ENCODE measurements around the gene ZNF608.
A peak's percentile ranks its signal among the peaks of the same experiment; 100 is the strongest.

ZNF608 gene

GRCh38 chr5:124728968-124729332, 17.5 kb downstream of the ZNF608 start:
- Histone ChIP-seq H3K4me3 (ENCODE audit: low read depth, low read length) (no peak overlapping the region), H3K27me3 (ENCODE audit: insufficient read depth, low read depth, severe bottlenecking) (no peaks in the 10 kb centered on the region), H3K36me3 (0 out of 2 replicates have a peak, but pooled peaks cover 6% of the 10 kb centered on the region), H3K9me3 (ENCODE audit: severe bottlenecking) (no peaks in the 10 kb centered on the region), H3K27ac (no peak overlapping the region)
- no peak for DNase-seq
- TF ChIP-seq CTCF (IDR thresholded peaks at IDR 0.05; ENCODE audit: low read depth, low read length) = no peak

GRCh38 chr5:124728331-124728967, 18.0 kb downstream of the ZNF608 start:
- H3K27ac ChIP-seq = no peak overlapping the region
- TF ChIP-seq CTCF (IDR thresholded peaks at IDR 0.05; ENCODE audit: low read depth, low read length) = no peak
- no peaks in the 10 kb centered on the region for H3K9me3 ChIP-seq (ENCODE audit: severe bottlenecking)
- no peak for DNase-seq
- no peaks in the 10 kb centered on the region for H3K27me3 ChIP-seq (ENCODE audit: insufficient read depth, low read depth, severe bottlenecking)
- peaks cover 7% of the 10 kb centered on the region; the same call in 1 of the 2 replicates for H3K36me3 ChIP-seq
- H3K4me3 ChIP-seq (ENCODE audit: low read depth, low read length) = no peak overlapping the region

- Histone ChIP-seq H3K4me3 (ENCODE audit: low read depth, low read length) (no peak overlapping the region), H3K9me3 (ENCODE audit: severe bottlenecking) (no peaks in the 10 kb centered on the region), H3K27me3 (ENCODE audit: insufficient read depth, low read depth, severe bottlenecking) (no peaks in the 10 kb centered on the region), H3K36me3 (peaks cover 10% of the 10 kb centered on the region), H3K27ac (no peak overlapping the region)
- DNase-seq = no peak
- TF ChIP-seq CTCF (IDR thresholded peaks at IDR 0.05; ENCODE audit: low read depth, low read length) = no peak
Measured at GRCh38 chr5:124726631-124727362, 19.6 kb downstream of the ZNF608 start.

GRCh38 chr5:124725622-124726258, 20.7 kb downstream of the ZNF608 start:
- H3K27ac ChIP-seq = no peak overlapping the region
- no peaks in the 10 kb centered on the region for H3K9me3 ChIP-seq (ENCODE audit: severe bottlenecking)
- TF ChIP-seq CTCF (IDR thresholded peaks at IDR 0.05; ENCODE audit: low read depth, low read length) = no peak
- H3K36me3 ChIP-seq = peaks cover 10% of the 10 kb centered on the region
- H3K27me3 ChIP-seq (ENCODE audit: insufficient read depth, low read depth, severe bottlenecking) = no peaks in the 10 kb centered on the region
- no peak overlapping the region for H3K4me3 ChIP-seq (ENCODE audit: low read depth, low read length)
- DNase-seq = no peak

GRCh38 chr5:124725040-124725434, 21.4 kb downstream of the ZNF608 start:
- peak; percentile 21; the same call in 1 of the 2 replicates for TF ChIP-seq CTCF (IDR thresholded peaks at IDR 0.05; ENCODE audit: low read depth, low read length)
- Histone ChIP-seq H3K9me3 (ENCODE audit: severe bottlenecking) (no peaks in the 10 kb centered on the region), H3K27ac (no peak overlapping the region), H3K36me3 (peaks cover 10% of the 10 kb centered on the region), H3K27me3 (ENCODE audit: insufficient read depth, low read depth, severe bottlenecking) (no peaks in the 10 kb centered on the region), H3K4me3 (ENCODE audit: low read depth, low read length) (no peak overlapping the region)
- no peak for DNase-seq
